ENCODE results near the gene PML.
"Not testable (repeated sequence)": the region's sequence is repeated elsewhere in the genome, so short reads cannot be mapped to it uniquely, and the experiment has no call there.

The PML gene

DNA sequence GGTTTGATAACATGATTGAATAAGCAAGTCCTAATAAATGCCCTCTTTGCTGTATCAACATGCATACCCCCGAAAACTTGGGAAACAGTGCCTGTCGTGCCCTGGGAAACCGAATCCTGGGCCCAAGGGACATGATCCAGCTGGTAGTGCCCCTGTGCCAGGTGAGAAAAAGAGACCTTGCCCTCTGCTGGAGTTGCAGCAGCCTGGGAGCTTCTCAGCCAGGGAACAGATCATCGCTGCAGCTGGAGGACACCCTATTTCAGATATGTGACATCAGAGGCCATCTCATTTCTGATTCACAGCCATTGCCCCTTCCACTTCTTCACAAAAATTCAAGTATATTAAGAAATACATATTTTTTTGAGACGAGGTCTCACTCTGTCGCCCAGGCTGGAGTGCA is 34.7 kb upstream of the PML start:
- DNase-seq = no peak

GRCh38 chr15:73960472-73961070 is 33.9 kb upstream of the PML start:
- not testable (repeated sequence) for DNase-seq

DNA sequence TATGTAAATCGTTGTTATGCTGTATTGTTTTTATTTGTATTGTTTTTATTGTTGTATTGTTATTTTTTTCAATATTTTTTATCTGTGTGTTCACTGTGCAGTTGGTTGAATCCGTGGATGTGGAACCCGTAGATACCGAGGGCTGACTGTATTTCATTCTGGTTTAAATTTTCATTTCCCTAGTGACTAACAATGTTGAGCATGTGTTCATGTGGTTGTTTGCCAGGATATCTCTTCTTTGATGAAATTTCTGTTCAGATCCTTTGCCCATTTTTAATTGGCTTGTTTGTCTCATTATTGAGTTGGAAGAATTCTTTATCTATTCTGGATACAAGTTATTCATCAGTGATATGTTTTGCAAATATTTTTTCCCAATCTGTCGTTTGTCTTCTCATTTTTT is 32.1 kb upstream of the PML start:
- no peak for DNase-seq

GRCh38 chr15:73964736-73965093 is 29.8 kb upstream of the PML start:
- peak; percentile 86 for DNase-seq

- DNase-seq = peak; percentile 33
These were observed 29.3 kb upstream of the PML start for GRCh38 chr15:73965094-73965757.

- DNase-seq = no peak
These were observed 28.8 kb upstream of the PML start for GRCh38 chr15:73965758-73966113.

- no peak for DNase-seq
These were observed 26.1 kb upstream of the PML start for GRCh38 chr15:73968461-73968860.

DNA sequence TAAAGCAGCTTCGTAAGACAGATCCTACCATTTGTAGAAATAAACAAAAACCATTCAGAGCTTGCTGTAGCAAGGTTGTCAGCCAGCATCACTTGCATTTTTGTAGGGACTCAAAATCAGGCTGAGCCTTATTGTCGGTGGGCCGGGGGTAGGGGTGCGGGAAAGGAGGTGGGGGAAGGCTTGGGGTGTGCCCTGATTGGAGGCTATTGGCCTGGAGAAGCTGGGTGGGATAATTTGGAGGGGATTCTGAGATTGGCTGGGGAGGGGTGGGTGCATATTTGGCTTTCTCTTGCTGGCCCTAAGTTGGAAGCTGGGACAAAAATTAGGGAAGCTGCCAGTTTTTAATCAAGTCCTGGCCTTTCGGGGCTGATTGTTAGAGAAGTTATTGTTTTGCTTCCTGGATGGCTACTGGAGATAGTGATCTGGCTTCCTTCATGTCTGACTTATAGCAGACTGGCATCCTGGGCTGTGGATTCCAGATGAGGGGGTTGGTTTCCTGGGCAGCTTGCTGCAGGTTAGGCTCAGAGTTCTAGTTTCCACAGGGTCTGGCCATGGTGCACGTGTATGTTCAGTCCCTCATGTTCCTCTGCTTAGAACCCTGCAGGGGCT is 25.3 kb upstream of the PML start:
- no peak for DNase-seq

DNA sequence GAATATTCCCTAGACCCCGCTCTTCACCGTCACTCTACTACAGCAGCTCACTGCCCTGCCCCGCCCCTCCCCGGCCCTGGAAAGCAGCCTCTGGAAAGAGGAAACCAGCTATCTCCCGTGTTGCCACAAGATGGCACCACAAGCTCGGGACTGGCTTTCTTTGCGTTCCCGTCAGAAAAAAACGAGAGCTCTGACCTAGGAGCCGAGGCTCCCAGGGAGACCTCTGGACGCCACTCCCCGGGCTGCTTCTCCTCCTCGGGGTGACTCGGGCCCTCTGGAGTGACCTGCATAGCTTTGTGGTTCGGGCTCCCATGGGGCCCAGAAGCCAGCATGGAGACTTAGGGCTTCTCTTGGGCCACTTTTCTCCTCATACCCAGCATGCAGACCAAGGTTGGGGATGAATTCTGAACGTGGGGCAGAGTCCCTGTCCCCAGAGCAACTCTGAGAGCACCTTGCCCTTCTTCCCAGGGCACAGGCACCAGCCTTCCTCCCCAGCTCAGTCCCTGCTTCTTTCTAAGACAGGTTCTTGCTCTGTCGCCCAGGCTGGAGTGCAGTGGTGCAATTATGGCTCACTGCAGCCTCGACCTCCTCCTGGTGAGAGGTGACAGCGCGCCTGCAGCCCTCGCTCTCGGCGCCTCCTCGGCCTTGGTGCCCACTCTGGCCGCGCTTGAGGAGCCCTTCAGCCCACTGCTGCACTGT is 21.4 kb upstream of the PML start:
- DNase-seq = peak; percentile 73

DNA sequence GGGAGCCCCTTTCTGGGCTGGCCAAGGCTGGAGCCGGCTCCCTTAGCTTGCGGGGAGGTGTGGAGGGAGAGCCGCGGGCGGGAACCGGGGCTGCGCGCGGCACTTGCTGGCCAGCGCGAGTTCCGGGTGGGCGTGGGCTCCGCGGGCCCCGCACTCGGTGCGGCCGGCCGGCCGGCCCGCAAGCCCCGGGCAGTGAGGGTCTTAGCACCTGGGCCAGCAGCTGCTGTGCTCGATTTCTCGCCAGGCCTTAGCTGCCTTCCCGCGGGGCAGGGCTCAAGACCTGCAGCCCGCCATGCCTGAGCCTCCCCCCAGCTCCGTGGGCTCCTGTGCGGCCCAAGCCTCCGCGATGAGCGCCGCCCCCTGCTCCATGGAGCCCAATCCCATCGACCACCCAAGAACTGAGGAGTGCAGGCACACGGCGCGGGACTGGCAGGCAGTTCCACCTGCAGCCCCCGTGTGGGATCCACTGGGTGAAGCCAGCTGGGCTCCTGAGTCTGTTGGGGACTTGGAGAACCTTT is 20.8 kb upstream of the PML start:
- DNase-seq = not testable (repeated sequence)

DNA sequence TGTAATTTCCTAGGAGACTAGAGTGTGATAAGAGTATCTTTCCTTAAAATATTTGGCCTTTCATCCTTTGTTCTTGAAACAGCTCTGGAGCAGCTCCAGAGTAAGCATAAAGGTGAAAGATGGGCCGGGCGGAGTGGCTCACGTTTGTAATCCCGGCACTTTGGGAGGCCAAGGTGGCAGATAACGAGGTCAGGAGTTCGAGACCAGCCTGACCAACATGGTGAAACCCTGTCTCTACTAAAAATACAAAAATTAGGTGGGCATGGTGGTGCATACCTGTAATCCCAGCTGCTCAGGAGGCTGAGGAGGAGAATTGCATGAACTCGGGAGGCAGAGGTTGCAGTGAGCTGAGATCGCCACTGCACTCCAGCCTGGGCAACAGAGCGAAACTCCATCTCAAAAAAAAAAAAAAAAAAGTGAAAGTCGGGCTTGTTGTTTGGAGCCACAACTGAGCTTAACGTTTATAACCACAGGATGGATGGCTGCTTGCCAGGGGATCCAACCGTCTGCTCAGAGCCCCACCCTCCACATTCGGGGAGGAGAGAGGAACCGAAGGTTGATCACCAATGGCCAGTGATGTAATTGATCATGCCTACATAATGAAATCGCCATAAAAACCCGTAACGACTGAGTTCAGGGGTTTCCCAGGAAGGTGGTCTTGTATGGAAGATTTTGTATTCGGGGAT is 18.9 kb upstream of the PML start:
- not testable (repeated sequence) for DNase-seq

GRCh38 chr15:73978896-73979295 is 15.6 kb upstream of the PML start:
- no peak for DNase-seq

- DNase-seq = no peak
These were observed 14.9 kb upstream of the PML start for GRCh38 chr15:73979636-73980035.

- DNase-seq = no peak
These were observed 12.7 kb upstream of the PML start for GRCh38 chr15:73981761-73982221.

- DNase-seq = no peak
These were observed 12.1 kb upstream of the PML start for GRCh38 chr15:73982222-73982962.

DNA sequence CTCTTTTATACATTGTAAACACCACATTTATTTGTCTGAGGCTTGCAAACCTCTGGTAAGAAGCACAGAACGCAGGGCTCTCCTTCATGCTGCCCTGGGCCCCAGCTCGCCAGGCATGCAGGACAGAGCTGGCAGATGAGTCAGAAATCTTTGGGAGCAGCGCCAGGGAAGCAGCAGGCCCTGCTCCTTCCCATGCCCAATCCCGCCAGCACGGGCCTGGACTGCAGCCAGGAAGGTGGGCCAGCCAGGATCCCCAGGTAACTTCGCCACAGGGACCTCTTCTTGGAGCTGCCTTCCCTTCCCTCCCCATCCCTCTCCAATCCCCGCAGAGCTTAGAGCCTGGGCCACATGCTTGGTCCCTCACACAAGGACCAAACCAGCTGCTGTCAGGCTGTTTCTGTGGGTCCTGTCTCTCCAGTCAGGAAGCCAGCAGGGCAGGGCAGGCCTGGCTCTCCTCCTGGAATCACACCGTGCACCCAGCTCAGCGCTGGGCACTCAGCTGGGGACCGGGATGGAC is 11.2 kb upstream of the PML start:
- no peak for DNase-seq

DNA sequence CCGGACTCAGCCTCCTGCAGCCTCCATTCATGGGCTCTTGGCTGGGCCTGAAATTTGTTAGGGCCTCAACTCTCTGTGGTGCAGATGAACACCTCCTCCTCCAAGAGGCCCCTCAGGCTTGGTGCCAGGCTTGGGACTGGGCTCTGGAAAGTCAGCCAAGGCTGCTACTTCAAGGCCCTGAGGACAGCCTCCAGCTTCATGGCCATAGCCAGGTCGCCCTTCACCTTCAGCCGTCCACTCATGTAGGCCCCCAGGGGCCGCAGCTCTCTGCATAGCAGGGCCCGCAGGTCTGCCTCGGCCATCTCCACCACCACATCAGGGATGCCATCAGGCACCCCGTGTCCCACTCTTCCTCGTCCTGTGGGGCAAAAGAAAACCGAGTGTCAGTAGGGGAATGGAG is 10.7 kb upstream of the PML start:
- no peak for DNase-seq

DNA sequence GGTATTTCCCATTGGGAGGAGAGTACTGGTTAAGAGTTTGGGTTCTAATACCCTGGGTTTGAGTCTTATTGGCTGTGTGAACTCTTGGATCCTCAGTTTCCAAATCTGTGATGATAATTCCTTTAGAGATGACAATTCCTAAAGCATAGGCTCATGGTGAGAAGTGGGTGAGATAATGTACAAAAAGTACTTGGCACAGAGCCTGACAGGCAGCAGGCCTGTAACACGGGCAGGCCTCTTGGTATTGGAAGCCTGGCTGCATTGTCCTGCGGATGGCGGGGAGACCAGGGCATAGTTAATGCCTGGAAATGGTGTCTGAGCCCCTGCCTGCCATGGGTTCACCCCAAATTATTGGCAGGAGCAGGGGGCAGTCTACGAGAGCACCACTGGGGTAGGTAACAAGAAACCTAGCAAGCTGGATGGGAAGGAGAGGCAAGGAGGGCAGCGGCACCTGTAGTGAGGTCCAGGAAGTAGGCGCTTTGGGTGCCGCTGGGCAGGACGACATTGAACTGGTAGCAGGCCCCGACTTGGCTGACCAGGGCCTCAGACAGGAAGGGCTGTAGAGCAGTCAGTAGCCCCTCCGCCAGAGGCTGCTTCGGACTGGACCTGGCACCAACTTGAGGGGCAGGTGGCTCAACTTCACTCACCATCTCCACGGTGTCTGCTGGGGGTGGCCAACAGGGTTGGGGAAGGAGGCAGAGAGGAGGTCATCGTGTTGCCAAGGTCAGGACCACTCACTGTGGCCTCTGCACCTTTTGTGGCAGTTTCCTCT is 10.1 kb upstream of the PML start:
- DNase-seq = no peak

- no peak for DNase-seq
These were observed 9.2 kb upstream of the PML start for GRCh38 chr15:73985101-73985873.

- DNase-seq = no peak
These were observed 8.3 kb upstream of the PML start for GRCh38 chr15:73986055-73986775.

Data from stimulated activated CD4-positive, alpha-beta T cell treated with anti-CD3 and anti-CD28 coated beads, Interleukin-12 subunit alpha, Interleukin-12 subunit beta, amount 100 ng/mL, for 4 hours (primary cell).